ENCODE measurements around the gene MUC6.

- TF ChIP-seq KDM4B (IDR thresholded peaks at IDR 0.05; ENCODE audit: borderline replicate concordance in 2 of 2, low read depth in 1 of 2) (no peak), MNT (conservative IDR thresholded peaks at IDR 0.05) (no peak), GABPB2 (CRISPR knock-in tag; conservative IDR thresholded peaks at IDR 0.05) (no peak), ZFP36 (IDR thresholded peaks at IDR 0.05; ENCODE audit: low read depth, low read length, partially characterized antibody) (no peak), ZBED1 (IDR thresholded peaks at IDR 0.05) (no peak), ZNF589 (CRISPR knock-in tag; IDR thresholded peaks at IDR 0.05; ENCODE audit: low read depth) (no peak), MAX (CRISPR knock-in tag; IDR thresholded peaks at IDR 0.05) (no peak), EP300 (IDR thresholded peaks at IDR 0.05; ENCODE audit: low read length) (no peak), CEBPB (tag; IDR thresholded peaks at IDR 0.05) (no peak), CTCF (IDR thresholded peaks at IDR 0.05 in 2 of 3, conservative IDR thresholded peaks at IDR 0.05 in 1 of 3; ENCODE audit: insufficient read depth in 2 of 3, low read depth in 1 of 3, low read length in 3 of 3) (no peak)
Observed at GRCh38 chr11:978781-979180, 57.7 kb downstream of the MUC6 start.

Measured in K562 (cell line).